ENCODE results near the gene GDAP1L1. TPM values are rescaled to one million over a fixed set of nuclear protein-coding genes. Genes with fewer than 3 reads are reported as not detected.

GDAP1L1 gene
- total RNA-seq, 1 donor from 2014 or later = 0.40 TPM

GRCh38 chr20:44309763-44310663 lies 62.9 kb downstream of the GDAP1L1 start:
- peaks cover 6% of the 10 kb centered on the region for H3K27me3 Mint-ChIP-seq (ENCODE audit: low read depth)
- peak overlapping the region; percentile 75 for H3K27ac Mint-ChIP-seq
- no peak for DNase-seq (ENCODE audit: low spot score in 2 of 2, unreplicated experiment in 2 of 2)
- H3K36me3 Mint-ChIP-seq = no peaks in the 10 kb centered on the region
- no peaks in the 10 kb centered on the region for H3K9me3 Mint-ChIP-seq
- H3K4me3 Mint-ChIP-seq = peak overlapping the region; percentile 89
- peaks cover 16% of the 10 kb centered on the region for H3K4me1 Mint-ChIP-seq
- no peak for TF ChIP-seq CTCF (IDR thresholded peaks at IDR 0.05; ENCODE audit: unreplicated experiment)

- Mint-ChIP-seq H3K4me3 (peak within 1 kb of the TSS; percentile 89), H3K4me1 (peaks cover 16% of the 10 kb centered on the region), H3K9me3 (no peaks in the 10 kb centered on the region), H3K27me3 (ENCODE audit: low read depth) (peaks cover 6% of the 10 kb centered on the region), H3K36me3 (no peaks in the 10 kb centered on the region), H3K27ac (peak within 1 kb of the TSS; percentile 79)
- TF ChIP-seq CTCF (IDR thresholded peaks at IDR 0.05; ENCODE audit: unreplicated experiment) = peak; percentile 85
- DNase-seq (ENCODE audit: low spot score in 2 of 2, unreplicated experiment in 2 of 2) = peak; percentile 98 to 99
These were observed 63.8 kb downstream of the GDAP1L1 start, which contains the start of gene FITM2 for GRCh38 chr20:44310664-44311639. FITM2 (minus strand) TSS chr20:44311202; CDS start chr20:44311148, 54 bp downstream.

GRCh38 chr20:44314870-44315269 lies 67.8 kb downstream of the GDAP1L1 start:
- no peaks in the 10 kb centered on the region for H3K36me3 Mint-ChIP-seq
- no peak for DNase-seq (ENCODE audit: low spot score in 2 of 2, unreplicated experiment in 2 of 2)
- H3K9me3 Mint-ChIP-seq = peaks cover 6% of the 10 kb centered on the region
- H3K4me1 Mint-ChIP-seq = peaks cover 12% of the 10 kb centered on the region
- H3K27ac Mint-ChIP-seq = no peak overlapping the region
- peaks cover 8% of the 10 kb centered on the region for H3K27me3 Mint-ChIP-seq (ENCODE audit: low read depth)
- no peak for TF ChIP-seq CTCF (IDR thresholded peaks at IDR 0.05; ENCODE audit: unreplicated experiment)
- no peak overlapping the region for H3K4me3 Mint-ChIP-seq

GRCh38 chr20:44319839-44320422 lies 72.8 kb downstream of the GDAP1L1 start:
- no peaks in the 10 kb centered on the region for H3K4me1 Mint-ChIP-seq
- H3K9me3 Mint-ChIP-seq = peaks cover 6% of the 10 kb centered on the region
- H3K36me3 Mint-ChIP-seq = no peaks in the 10 kb centered on the region
- TF ChIP-seq CTCF (IDR thresholded peaks at IDR 0.05; ENCODE audit: unreplicated experiment) = no peak
- no peak overlapping the region for H3K27ac Mint-ChIP-seq
- peaks cover 2% of the 10 kb centered on the region for H3K27me3 Mint-ChIP-seq (ENCODE audit: low read depth)
- DNase-seq (ENCODE audit: low spot score in 2 of 2, unreplicated experiment in 2 of 2) = no peak
- H3K4me3 Mint-ChIP-seq = no peak overlapping the region

- H3K4me1 Mint-ChIP-seq = no peaks in the 10 kb centered on the region
- no peak for DNase-seq (ENCODE audit: low spot score in 2 of 2, unreplicated experiment in 2 of 2)
- H3K27ac Mint-ChIP-seq = no peak overlapping the region
- no peaks in the 10 kb centered on the region for H3K27me3 Mint-ChIP-seq (ENCODE audit: low read depth)
- H3K9me3 Mint-ChIP-seq = no peaks in the 10 kb centered on the region
- no peak for TF ChIP-seq CTCF (IDR thresholded peaks at IDR 0.05; ENCODE audit: unreplicated experiment)
- H3K36me3 Mint-ChIP-seq = no peaks in the 10 kb centered on the region
- no peak overlapping the region for H3K4me3 Mint-ChIP-seq
These were observed 77.2 kb downstream of the GDAP1L1 start for GRCh38 chr20:44324343-44324742.
